OCI-LY1 (cell line): ENCODE measurements around the gene LDLRAD4.

ENCODE experiments used
- CTCF ChIP-seq: fragments of 200-600 bp; sonication (generic), shearing (Covaris generic); IDR thresholded peaks from 2 replicates; pipeline ENCODE4 v1.5.1; 2017; ENCODE audit warnings: mild to moderate bottlenecking, antibody characterized with exemption, low read length, moderate library complexity, mixed read lengths
- EZH2 ChIP-seq: fragments of 200-600 bp; sonication (generic), shearing (Covaris generic); IDR thresholded peaks from 2 replicates; pipeline ENCODE4 v1.8.0; 2017; ENCODE audit warnings: borderline replicate concordance, mixed run types, mild to moderate bottlenecking, antibody characterized with exemption, low read length, moderate library complexity, mixed read lengths

DNA sequence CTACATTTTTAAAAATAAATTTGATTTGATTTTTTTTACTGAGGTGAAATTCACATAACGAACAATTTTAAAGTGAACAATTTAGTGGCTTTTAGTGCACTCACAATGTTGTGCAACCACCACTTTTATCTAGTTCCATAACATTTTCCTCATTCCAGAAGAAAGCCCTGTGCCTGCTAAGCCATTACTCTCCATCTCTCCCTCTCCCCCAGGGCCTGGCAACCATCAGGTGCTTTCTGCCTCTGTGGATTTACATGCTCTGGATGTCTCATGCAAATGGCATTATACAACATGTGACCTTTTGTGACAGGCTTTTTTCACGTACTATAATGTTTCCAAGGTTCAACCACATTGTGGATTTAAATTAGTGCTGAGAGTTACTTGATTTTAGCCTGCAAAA, 19.9 kb upstream of the LDLRAD4 start:
- TF ChIP-seq EZH2 (no peak), CTCF (no peak)
